ENCODE data around the gene PRKN. TPM values are rescaled to one million over a fixed set of nuclear protein-coding genes. Genes with fewer than 3 reads are reported as not detected.
A peak's percentile ranks its signal among the peaks of the same experiment; 100 is the strongest.

The PRKN gene
- total and polyA plus RNA-seq, 9 donors, result 3.0 to 15.0 (median 9.2) TPM

DNA sequence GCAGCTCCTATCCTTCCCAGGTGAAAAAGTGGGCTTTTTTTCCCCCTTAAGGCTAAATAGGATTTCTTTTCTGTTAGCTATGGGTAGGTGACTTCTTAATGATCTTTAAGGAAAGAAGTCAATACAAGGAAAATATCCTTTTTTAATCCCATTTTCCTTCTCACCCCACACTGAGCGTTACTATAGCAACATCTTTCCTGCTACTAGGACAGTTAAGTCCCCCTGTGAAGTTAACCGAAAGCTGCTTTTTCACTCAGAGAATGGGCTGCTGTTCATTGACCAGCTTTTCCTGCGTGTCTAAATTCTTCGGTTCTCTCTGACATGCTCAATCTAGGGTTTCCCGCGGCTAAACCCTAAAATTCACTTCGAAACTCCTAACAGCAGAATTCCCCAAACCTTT, 1280.6 kb downstream of the PRKN start:
- H3K4me1 ChIP-seq (ENCODE audit: insufficient read depth), result peaks cover 3% of the 10 kb centered on the region
- intact Hi-C loops (cut with DNase I), result no loop called here
- no peak overlapping the region for H3K27ac ChIP-seq
- TF ChIP-seq, protein P1, sequence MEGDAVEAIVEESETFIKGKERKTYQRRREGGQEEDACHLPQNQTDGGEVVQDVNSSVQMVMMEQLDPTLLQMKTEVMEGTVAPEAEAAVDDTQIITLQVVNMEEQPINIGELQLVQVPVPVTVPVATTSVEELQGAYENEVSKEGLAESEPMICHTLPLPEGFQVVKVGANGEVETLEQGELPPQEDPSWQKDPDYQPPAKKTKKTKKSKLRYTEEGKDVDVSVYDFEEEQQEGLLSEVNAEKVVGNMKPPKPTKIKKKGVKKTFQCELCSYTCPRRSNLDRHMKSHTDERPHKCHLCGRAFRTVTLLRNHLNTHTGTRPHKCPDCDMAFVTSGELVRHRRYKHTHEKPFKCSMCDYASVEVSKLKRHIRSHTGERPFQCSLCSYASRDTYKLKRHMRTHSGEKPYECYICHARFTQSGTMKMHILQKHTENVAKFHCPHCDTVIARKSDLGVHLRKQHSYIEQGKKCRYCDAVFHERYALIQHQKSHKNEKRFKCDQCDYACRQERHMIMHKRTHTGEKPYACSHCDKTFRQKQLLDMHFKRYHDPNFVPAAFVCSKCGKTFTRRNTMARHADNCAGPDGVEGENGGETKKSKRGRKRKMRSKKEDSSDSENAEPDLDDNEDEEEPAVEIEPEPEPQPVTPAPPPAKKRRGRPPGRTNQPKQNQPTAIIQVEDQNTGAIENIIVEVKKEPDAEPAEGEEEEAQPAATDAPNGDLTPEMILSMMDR (IDR thresholded peaks at IDR 0.05), result no peak
- TF ChIP-seq EP300 (IDR thresholded peaks at IDR 0.05) (no peak), POLR2A (IDR thresholded peaks at IDR 0.05) (no peak)
- DNase-seq, result no peak
- no peak overlapping the region for H3K4me3 ChIP-seq
- 96 to 97% (median 97%) methylated on average over 7 of the region's 7 CpGs for WGBS, 3 donors
- H3K36me3 ChIP-seq, result no peaks in the 10 kb centered on the region
- H3K27me3 ChIP-seq, result no peaks in the 10 kb centered on the region
- H3K9me3 ChIP-seq, result no peaks in the 10 kb centered on the region

DNA sequence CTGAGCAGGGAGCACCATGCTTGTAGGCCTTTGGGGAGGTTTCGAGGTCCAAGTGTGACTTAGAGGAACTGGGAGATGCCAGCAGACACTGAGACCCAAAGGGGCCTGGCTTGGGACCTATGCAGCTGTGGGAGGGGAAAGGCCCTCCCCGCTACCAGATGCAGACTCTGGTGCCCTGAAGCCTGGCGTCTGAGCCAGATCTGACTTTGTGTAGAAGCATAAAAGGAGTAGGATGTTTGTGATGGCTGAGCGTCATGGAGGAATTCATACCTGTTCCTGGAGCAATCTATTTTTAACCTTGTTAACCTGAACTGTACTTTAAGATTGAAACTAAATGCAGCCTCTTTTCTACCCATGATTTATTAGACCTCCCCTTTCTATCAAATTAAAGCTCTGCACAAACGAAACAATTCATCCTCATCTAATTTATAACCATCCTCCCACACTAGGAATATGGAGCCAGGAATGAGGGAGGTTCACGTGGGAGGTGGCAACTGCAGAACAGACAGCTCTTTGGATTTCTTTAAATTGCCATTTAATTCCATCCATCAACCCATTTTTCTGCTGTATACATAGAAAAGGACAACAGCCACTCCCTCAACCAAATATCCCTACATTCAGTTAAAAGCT, 1281.2 kb downstream of the PRKN start:
- TF ChIP-seq, protein P1 (IDR thresholded peaks at IDR 0.05), result no peak
- TF ChIP-seq POLR2A (IDR thresholded peaks at IDR 0.05) (no peak), EP300 (IDR thresholded peaks at IDR 0.05) (no peak)
- Histone ChIP-seq H3K4me1 (ENCODE audit: insufficient read depth) (peaks cover 3% of the 10 kb centered on the region), H3K4me3 (no peak overlapping the region), H3K27ac (no peak overlapping the region), H3K9me3 (no peaks in the 10 kb centered on the region), H3K27me3 (no peaks in the 10 kb centered on the region), H3K36me3 (no peaks in the 10 kb centered on the region)
- DNase-seq, result no peak
- WGBS, 3 donors, result 69 to 77% (median 77%) methylated on average over 6 of the region's 6 CpGs
- intact Hi-C loops (cut with DNase I), result no loop called here

DNA sequence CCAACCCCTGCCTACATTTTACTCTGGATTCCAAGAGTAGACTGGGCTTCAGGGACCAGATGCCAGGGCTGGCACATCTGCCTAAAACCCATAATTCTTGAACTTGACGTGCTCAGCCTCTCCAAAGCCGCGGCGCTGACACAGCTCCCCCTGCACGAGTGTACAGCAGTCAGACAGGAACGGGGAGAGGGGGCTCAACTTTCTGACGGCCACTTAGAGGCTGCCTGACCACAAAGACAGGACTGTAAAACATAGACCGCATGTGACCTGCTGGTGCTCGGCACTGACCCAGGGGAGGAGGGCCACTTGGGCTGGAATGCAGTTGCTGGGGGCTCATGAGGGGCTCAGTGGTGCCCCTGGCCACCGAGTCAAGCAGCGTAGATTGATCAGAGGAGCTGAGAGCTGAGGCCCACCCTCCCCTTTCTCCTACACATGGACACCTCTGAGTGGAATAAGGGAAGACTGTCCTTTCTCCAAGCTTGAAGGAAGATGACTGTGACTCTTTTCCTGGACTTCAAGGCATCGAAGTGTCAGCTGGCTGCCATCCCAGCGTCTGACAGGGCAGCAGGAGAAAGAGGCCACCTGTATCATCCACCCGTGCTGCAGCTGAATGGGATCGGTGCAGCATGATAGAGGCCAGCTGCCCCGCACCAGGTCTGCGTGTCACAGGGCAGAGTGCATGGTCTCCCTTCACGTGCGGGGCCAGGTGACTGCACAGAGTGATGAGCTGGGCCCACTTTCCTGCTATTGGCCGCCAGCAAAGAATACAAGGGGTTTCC, 1282.4 kb downstream of the PRKN start:
- 50 to 54% (median 53%) methylated on average over 20 of the region's 20 CpGs for WGBS, 3 donors
- H3K36me3 ChIP-seq, result no peaks in the 10 kb centered on the region
- H3K27me3 ChIP-seq, result no peaks in the 10 kb centered on the region
- H3K27ac ChIP-seq, result no peak overlapping the region
- no peak overlapping the region for H3K4me3 ChIP-seq
- TF ChIP-seq POLR2A (IDR thresholded peaks at IDR 0.05), result no peak
- TF ChIP-seq EP300 (IDR thresholded peaks at IDR 0.05), result no peak
- TF ChIP-seq, protein P1 (IDR thresholded peaks at IDR 0.05), result no peak
- DNase-seq, result no peak
- intact Hi-C loops (cut with DNase I), result no loop called here
- H3K9me3 ChIP-seq, result no peaks in the 10 kb centered on the region
- H3K4me1 ChIP-seq (ENCODE audit: insufficient read depth), result peaks cover 3% of the 10 kb centered on the region

DNA sequence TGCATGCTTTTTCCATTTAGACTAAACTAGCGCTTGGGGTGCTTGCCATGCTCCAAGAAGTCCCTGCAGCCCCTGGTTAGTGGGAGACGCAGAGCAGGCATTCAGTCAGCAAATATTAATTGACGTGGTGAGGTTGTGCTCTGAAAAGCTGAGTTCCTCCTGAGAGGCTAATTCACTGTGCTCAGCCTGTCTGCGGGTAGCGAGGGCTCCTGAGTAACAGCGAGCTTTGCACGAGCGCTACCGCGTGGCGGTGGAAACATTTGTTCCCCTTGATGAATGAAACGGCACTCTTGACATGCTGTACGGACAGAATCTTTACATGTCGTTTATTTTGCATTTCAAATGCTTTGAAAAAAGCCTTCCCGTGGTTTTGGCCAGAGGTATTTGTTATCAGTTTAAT, 1283.1 kb downstream of the PRKN start:
- peak; percentile 18 to 50 (median 39) for DNase-seq
- intact Hi-C loops (cut with DNase I), result no loop called here
- WGBS, 3 donors, result 19 to 43% (median 30%) methylated on average over 15 of the region's 15 CpGs

More for the DNA sequence above, 1283.1 kb downstream of the PRKN start:
- no peak overlapping the region for H3K27ac ChIP-seq
- no peaks in the 10 kb centered on the region for H3K36me3 ChIP-seq
- H3K4me3 ChIP-seq, result no peak overlapping the region
- H3K9me3 ChIP-seq, result no peaks in the 10 kb centered on the region
- TF ChIP-seq POLR2A (IDR thresholded peaks at IDR 0.05), result no peak
- TF ChIP-seq, protein P1 (IDR thresholded peaks at IDR 0.05), result no peak
- TF ChIP-seq EP300 (IDR thresholded peaks at IDR 0.05), result no peak
- H3K27me3 ChIP-seq, result no peaks in the 10 kb centered on the region
- H3K4me1 ChIP-seq (ENCODE audit: insufficient read depth), result peaks cover 3% of the 10 kb centered on the region
